Activated T-cell treated with anti-CD3 and anti-CD28 coated beads, Interleukin-2, amount 50 U/mL, for 1 hour (primary cell): ENCODE data around the gene TCEANC2.

Source experiments
- DNase-seq: peaks from one replicate; pipeline ENCODE4 v3.0.0-alpha.2; 2020

Gene TCEANC2

DNA sequence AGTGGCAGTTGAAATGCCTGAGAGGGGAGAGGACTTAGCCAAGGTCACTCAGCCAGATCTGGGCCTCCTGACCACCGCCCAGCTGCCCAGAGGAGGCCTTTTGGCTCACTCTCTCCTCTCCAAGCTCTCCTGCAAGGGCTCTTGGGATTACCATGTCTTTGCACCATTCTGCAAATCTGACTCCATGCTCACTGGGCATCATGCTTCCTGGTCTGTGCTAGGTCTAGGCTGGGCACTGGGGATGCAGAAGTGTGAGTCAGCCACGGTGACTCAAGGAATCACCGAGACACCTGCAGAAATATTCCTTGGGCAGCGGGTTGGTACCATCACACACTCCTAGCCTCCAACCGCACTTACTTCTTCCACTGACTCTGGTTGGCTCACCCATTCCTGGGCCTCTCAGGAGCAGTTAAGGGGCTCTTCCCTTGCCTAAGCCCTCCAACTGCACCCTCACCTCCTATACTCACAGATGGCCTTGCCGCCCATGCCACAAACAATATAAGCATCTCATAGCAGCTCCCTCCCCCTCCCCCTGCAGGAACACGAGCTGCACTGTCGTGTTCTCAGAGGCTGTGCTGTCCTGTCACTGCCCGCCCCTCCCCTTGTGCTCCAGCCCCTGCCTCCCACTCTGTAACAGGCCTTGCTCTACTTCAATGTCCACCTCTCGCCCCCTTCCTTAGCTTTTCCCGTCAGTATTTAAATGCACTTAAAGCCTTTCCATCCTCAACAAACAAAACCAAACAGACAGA, 64.6 kb downstream of the TCEANC2 start:
- DNase-seq, result no peak

GRCh38 chr1:54118704-54119103, 65.3 kb downstream of the TCEANC2 start:
- DNase-seq, result no peak

DNA sequence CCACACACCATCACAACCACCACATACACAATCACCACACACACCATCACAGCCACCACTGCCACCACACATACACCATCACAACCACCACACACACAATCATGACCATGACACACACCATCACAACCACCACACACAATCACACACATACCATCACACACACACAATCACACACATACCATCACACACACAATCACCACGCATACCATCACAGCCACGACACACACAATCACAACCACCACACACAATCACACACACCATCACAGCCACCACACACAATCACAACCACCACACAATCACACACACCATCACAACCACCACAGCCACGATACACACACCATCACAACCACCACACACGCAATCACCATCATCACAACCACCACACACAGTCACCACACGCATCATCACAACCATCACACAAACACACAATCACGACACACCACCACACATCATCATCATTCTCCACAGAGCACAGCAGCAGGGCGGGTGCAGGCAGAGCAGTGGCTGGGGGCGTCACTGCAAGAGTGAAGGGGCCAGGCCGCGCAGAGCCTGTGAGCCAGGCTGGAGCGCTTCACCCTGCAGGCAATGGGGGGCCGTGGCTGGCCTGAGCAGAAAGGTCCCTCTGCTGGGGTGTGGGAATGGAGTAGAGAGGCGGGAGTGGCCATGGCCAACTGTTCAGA, 66.8 kb downstream of the TCEANC2 start:
- no peak for DNase-seq

DNA sequence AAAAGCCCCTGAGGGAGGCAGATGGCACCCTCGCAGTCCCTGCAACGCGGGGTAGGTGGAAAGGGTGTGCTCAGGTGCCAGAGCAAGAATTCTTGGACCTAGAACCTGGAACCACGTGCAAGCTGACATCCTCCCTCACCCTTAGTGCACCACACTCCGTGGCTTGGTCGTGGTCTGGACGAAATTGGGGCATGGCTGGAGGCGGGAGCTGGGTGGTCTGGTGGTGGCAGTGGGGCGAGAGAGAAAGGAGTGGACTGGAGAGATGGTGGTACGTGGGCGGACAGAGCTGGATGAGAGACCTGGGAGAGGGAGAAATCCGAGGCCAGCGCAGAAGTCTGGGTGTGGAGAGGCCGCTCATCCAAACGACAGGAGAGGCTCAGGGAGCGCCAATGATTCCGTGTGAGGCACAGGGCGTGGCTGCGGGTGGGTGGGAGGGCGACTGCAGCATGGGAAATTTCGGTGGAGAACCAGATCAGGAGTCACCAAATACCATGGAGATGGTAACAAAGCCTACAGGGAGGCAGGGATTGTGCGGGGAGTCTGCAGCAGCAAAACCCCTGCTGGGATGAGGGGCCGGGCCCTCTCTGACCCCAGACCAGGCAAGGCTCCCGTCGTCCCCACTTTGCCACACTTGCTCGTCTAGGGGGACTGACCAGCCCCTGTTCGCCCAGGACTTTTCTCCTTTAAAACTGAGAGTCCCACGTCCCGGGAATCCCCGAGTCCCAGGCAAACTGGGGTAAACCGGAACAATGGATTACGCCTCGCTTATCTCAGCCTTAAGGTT, 67.5 kb downstream of the TCEANC2 start:
- DNase-seq, result no peak

- DNase-seq, result peak; percentile 73
Measured at GRCh38 chr1:54121482-54122134, 68.2 kb downstream of the TCEANC2 start.

DNA sequence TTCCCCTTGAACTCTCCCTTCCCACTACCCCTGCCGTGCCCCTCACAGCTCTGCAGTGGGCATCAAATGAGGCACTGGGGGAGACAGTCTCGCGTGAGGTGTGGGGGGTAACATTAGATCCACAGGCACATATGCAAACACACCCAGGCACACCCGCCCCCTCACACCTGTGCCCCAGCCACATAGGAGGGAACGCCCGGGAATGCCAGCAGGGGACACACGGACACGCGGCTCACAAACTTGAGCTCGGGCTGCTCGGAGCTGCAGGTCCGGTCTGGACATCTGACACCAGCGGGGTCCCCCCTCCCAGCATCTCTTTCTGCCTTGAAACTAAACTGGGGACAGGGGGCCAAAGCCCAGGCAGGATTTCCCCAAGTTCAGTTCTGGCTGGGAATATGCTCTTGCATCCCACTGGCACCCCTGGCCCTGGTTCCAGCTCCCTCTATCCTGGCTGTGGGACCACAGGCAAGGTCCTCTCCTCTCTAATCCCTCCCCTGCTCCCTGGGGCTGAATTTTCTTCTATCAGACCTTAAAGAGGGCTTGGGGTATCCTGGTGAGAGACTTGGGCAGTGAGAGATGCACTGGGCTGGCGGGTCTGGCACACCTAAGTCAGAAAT, 68.8 kb downstream of the TCEANC2 start:
- DNase-seq, result no peak

DNA sequence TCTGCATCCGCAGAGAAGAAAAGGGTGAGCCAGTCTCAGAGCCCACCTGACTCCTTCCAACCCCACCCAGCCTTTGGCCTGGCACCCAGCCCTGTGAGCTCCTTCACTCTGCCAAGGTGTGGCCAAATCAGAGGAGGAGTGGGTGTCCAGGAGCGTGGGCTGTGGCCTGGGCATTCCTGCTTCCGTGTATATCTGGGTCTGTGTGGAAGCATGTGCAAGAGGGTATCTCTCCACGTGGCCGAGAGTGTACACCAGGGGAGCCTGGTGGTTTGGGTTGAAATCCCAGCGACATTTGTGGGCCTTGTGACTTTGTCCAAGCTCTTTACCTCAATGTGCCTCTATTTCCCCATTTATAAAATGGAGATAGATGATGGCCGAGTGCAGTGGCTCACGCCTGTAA, 69.6 kb downstream of the TCEANC2 start:
- DNase-seq, result no peak

- no peak for DNase-seq
Measured at GRCh38 chr1:54124472-54124871, 71.1 kb downstream of the TCEANC2 start.

DNA sequence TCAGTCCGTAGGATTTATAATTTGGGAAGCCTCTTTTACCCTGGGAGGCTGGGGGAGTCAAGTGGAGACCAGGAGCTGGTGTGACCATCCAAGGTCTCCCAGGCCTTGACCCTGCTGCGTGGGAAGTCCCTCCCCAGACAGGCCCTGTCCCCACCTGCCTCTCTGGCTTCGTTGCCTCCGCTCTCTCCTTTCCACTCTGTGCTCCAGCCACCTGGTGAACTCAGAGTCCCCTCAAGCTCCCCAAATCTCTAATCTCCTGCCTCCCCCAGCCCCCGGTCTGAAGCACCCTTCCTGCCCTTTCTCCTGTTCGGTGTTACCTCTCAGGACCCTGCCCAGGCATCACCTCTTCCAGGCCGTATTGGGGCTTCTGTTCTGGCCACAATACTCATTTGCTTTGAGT, 71.5 kb downstream of the TCEANC2 start:
- DNase-seq, result no peak

- no peak for DNase-seq
Measured at GRCh38 chr1:54125386-54126070, 72.1 kb downstream of the TCEANC2 start.

GRCh38 chr1:54126271-54126815, 72.9 kb downstream of the TCEANC2 start:
- no peak for DNase-seq

DNA sequence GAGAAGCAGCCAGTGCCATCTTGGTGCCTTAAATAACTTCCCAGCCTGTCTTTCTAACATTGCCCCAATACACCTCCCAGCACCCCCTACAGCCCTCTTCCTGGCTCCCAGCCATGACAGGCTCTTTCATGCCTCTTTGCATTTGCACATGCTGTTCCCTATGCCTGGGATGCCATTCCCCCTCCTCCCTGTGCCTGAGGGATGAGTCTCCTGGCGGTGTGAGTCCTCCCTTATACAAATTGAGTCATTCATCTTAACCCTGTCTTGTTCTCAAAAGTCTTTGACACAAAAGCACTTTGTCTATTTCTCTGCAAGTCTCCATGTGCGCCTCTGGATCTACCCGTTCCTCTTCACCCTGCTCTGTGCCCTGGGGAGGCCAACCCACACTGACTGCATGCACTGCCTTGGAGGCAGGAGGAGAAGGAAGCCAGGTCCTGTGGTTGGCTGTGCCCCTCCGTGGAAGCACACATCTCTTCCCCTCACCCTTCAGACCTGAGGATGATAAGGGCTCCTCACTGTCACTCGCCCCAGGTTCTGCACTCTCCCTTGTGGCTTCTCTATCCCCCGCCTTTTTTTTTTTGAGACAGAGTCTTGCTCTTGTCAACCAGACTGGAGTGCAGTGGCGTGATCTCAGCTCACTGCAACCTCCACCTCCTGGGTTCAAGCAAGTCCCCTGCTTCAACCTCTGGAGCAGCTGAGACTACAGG, 74.3 kb downstream of the TCEANC2 start:
- DNase-seq, result no peak

GRCh38 chr1:54129858-54130257, 76.5 kb downstream of the TCEANC2 start:
- DNase-seq, result no peak

- no peak for DNase-seq
Measured at GRCh38 chr1:54131419-54131818, 78.0 kb downstream of the TCEANC2 start.

DNA sequence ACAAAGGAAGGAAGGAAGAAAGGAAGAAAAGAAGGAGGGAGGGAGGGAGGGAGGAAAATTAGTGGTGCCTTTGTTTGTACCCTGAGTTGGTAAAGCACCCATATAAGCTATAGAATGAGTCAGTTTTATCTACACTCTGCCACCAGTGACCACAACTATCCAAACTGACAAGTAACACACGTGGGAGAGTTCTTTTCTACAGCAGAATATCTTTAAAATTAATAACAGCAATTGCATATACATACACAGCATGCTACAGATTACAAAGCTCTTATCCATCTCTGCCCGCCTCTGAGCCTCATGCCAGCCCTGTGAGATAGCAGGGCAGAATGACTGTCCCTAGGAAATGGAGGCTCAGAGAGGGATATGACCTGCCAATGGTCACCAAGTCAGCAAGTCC, 79.1 kb downstream of the TCEANC2 start:
- DNase-seq, result no peak

GRCh38 chr1:54134295-54134694, 80.9 kb downstream of the TCEANC2 start:
- no peak for DNase-seq

- no peak for DNase-seq
Measured at GRCh38 chr1:54135436-54136120, 82.2 kb downstream of the TCEANC2 start.

- DNase-seq, result no peak
Measured at GRCh38 chr1:54136269-54136896, 83.0 kb downstream of the TCEANC2 start.

GRCh38 chr1:54136963-54137533, 83.6 kb downstream of the TCEANC2 start:
- DNase-seq, result no peak
